DMS53 (cell line): ENCODE measurements around the gene CHP1.
"Not testable (repeated sequence)": the region's sequence is repeated elsewhere in the genome, so short reads cannot be mapped to it uniquely, and the experiment has no call there.

Experiments used
- DNase-seq: peaks from one replicate; lab custom pipeline; 2025; lab: John Stamatoyannopoulos, UW

CHP1 gene

DNA sequence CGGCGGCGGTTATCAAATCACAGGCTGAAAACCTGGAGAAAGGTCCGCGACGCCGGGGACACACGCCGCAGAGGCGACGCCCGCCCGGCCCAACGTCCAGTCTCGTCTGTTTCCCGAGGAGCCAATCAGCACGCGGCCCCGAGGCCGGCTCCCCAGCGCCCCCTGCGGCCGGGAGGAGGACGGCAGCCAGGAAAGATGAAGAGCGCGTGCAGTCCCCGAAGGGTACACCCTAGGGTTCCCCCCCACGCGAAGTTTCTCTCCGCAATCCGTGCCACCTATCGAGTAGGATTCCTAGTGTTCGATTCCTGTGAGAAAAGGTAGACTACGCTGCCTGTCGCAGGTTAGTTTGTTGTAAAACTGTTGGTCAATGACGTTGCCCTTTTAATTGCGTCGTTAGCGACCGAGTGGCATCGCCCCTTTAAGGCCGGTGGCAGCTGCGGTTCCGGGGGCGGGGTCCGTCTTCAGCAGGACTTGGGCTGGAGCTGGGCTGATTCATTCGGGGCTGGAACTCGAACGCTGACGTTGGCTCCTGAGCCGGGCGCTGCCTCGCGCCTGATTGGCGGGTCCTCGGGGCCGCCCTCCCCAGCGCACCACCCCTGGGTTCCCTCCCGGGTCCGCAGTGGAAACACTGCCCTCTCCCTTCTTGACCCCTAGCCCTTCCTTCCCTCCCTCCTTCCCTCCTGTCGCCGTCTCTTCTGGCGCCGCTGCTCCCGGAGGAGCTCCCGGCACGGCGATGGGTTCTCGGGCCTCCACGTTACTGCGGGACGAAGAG is at the start of gene CHP1, which contains the start of gene EXD1:
TSS of gene CHP1 (plus strand) at position 619 of the 772 bp plus-strand sequence. CDS start at position 734, 115 bp downstream.
TSS of gene EXD1 (minus strand) at position 108 of the 772 bp plus-strand sequence. CDS start 4,182 bp downstream, outside the sequence.
- peak; percentile 97 for DNase-seq

DNA sequence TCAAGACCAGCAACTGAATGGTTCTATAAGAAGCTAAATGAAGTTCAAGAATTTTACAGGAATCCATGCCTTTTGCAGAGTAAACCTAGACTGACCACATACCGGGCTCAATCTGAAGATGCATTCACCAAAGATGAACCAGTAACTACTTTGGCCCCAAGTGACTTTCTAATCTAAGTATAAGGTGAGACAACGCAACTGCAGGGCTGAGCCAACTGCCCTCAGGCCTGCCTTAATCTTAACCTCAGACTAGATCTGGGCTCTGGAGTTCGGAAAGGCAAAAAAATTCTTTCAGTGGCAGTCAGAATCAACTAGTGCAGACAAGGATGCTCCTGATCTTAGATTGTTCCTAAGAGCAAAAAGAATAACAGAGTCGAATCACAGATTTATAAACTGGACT is 48.8 kb upstream of the CHP1 start:
- no peak for DNase-seq

DNA sequence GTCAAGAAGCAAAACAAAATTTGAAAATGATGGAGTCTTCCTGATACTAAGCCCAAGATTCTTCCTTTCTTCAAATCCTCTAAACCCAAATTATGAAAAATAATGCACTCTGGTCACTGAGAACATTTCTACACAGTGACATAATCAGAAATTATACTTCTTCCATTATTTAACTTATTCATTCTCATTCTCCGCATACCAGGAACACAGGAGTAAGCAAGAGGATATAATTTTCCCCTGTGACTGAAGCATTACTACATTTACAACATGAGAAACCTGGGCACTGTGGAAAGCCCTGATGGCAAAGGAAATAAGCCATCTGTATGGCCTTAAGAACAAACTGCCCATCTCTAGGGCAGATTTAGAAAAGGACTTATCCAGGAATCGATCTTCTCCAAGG is 47.5 kb upstream of the CHP1 start:
- no peak for DNase-seq

DNA sequence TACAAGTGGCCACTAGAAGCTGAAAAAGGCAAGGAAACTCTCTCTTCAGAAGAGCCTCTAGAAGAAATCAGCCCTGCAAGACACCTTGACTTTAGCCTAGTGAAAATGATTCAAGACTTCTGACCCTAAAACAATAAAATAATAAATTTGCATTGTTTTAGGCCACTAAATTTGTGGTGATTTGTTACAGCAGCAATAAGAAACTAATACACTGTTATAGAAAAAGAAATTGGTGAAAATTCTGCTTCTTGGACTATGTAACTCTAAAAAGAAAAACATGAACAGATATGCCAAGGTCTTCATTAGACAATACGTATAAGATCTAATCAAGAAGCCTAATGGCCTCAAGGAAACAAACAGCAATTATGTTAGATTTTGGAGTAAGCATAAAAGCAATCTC is 36.6 kb upstream of the CHP1 start:
- no peak for DNase-seq

DNA sequence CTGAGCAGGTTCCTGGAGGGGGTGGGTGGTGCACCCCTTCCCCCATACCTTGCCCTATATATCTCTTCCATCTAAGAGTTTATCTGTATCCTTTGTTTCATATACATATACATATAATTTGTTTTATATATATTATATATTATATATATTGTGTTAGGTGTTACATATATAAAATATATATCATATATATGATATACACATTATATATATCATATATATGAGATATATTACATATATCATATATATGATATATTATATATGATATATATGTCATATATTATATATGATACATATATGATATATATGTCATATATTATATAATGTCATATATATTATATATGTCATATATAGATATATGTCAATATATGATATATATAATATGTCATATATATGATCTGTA is 31.6 kb upstream of the CHP1 start:
- DNase-seq = no peak

DNA sequence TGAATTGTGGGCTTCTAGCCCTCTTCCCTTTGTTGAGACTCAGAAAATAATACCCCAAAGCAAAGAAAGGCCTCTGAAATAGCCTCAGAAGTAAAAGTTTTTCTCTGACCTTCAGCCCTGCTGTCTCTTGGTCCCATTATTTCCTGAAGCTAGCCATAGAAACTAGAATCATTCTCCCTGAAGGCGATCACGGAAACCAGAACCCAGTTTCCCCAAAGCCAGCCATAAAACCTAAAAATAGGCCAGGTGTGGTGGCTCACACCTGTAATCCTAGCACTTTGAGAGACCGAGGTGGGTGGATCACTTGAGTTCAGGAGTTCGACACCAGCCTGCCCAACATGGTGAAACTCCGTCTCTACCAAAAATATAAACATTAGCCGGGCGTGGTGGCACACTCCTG is 27.7 kb upstream of the CHP1 start:
- no peak for DNase-seq

DNA sequence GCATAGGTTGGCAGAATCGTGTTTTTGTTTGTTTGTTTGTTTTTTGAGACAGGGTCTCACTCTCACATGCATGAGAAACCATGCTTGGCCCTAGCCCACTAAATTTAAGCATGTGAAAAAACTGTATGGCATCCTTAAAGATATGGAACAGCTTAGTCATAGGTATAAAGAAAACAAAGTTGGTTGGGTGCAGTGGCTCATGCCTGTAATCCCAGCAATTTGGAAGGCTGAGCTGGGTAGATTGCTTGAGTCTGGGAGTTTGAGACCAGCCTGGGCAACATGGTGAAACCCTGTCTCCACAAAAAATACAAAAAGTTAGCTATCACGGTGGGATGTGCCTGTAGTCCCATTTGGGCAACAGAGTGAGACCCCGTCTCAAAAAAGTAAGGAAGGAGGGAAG is 25.8 kb upstream of the CHP1 start:
- no peak for DNase-seq

DNA sequence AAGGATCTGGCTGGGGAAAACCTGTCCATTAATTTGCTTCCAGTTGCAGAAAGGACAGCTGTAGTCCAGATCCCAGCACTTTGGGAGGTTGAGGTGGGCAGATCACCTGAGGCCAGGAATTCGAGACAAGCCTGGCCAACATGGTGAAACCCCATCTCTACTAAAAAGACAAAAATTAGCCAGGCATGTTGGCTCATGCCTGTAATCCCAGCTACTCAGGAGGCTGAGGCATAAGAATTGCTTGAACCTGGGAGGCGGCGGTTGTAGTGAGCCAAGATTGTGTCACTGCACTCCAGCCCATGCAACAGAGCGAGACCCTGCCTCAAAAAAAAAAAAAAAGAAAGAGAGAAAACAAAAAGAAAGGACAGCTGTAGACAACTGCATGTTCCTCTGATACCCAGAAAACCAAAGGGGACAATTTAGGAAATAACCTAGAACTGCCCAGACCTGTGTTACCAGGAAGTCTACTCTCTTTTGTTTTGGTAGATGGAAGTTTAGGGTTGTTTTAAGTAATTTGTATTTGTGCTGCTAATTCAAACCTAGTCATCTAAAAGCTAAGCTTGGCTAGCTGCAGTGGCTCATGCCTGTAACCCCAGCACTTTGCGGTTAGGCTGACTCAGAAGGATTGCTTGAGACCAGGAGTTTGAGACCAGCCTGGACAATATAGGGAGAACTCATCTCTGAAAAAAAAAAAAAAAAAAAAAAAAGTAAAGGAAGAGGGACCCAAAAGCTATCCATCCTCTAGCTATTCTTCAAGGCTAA is 23.2 kb upstream of the CHP1 start:
- no peak for DNase-seq

DNA sequence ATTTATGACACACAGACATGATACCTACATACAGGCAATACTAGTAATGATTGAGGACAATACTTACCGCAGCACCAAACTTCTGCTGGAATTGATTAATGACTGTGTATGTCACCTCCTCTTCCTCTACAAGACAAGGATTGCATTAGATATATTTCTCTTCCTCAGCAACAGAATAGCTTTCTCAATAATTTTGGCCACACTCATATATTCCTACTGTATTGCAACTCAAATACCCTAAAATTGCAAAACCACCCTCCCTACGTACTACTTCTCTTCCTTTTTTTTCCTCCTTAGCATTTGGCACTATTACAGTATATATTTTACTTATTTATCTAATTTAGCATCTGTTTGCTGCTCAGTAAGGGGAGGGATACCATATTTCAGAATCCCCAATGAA is 15.4 kb upstream of the CHP1 start:
- no peak for DNase-seq

DNA sequence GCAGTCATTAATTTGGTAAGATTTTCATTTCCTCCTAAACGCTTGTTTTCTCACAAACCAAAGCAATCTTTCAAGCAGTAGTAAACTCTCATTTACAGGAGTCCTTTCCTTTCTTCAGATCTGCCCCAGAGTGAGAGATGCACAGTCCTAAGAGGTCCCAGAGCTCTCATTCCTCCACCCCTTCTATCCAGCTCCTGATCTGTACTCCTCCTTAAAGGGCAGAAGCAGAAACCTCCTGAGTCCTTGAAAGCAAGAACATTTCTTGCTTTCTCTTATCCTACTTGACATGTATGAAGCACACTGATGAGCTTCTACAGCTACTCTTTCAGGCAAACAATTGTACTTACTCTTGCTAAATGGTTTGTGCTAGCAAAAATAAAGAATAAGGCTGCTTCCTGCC is 12.2 kb upstream of the CHP1 start:
- DNase-seq = no peak

DNA sequence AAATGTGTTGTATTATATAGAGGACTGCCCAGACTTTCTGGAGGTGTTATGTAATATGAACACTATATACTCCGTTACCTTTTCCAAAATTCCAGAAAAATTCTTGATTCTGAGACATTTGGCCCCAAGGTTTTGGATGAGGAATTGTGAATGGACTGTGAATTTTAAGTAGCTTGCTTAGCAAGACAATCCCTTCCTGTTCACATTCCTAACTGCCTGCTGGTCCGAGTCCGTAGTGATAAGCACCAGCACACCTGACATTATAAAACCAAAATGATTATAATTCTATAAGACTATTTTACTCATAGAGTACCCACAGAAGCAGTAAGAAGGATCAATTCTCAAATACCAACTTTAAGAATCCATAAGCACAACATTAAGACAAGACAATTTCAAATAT is 11.7 kb upstream of the CHP1 start:
- no peak for DNase-seq

DNA sequence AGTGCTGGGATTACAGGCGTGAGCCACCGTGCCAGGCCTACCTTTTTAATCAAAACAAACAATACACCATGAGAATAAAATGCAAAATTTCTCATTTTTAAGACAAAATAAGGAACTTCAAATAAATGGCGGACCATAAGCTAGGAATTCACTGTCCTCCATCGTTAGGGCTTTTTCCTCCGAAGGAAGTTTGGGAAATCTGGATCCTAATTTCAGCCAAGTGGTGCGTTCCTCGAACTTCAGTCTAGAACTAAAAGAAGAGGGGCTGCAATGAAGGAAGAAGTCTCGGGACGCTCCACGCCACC is 771 bp upstream of the CHP1 start:
- DNase-seq = no peak

DNA sequence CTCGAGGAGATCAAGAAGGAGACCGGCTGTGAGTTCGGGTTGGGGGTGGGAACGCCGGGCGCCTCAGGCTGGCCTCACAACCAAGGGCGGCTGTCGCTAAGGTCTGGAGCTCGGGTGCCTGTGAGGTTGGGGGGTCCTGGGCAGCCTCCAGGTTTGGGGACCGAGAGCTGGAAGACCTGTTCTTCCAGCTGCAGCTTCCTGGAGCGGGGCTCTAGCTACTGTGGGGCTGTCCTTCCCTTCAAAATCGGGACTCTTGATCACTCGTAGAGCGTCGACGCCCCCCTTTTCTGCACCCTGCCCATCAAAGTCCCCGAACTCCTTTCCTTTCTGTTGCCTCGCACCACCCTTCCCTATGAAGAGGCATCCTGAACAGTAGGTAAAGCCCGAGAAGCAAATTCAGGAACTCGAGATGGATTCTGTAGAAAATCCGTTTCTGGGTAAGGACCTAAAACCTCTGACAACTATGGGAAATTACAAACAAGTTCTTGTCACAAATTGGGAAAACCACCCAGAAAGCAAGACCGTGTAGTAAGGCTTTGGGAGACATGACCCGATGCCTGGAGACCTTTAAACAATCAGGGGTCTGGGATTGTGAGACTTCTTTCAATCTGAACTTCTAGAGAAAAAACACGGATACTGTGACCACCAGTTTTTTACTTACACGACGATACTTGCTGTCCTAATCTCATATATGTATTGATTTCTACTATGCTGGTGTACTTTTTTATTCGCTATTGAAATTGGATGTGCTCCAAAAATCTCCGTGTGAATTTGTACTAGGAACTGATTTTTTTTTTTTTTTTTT is 556 bp downstream of the CHP1 start:
- no peak for DNase-seq

DNA sequence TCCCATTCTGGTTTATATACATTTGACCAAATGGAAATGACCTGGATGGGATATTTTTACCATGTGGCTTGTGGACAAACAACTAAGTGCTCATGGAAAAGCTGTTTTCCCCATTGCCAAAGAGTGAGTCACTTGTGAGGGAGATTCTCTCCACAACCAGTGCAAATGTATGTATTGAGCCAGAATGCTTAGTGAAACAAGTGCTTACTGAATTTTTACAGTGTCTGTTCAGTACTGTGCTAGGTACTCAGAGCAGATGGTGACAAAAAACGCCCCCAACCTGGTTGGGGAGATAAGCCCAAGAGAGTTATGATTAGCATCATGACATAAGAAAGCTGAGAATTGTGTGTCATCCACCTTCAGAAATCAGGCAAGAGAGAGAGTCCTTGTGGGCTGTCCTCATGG is 2.3 kb downstream of the CHP1 start:
- DNase-seq = no peak

DNA sequence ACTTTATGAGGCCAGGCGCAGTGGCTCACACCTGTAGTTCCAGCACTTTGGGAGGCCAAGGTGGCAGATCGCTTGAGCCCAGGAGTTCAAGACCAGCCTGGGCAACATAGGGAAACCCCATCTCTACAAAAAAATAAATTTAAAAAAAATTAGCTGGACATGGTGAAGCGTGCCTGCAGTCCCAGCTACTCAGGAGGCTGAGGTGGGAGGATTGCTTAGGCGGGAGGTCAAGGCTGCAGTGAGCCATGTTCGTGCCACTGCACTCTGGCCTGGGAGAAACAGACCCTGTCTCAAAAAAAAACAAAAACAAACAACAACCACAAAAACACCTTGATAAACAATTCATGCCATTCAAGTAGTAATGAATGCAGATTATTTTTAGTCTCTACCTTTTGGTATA is 4.2 kb downstream of the CHP1 start:
- not testable (repeated sequence) for DNase-seq

DNA sequence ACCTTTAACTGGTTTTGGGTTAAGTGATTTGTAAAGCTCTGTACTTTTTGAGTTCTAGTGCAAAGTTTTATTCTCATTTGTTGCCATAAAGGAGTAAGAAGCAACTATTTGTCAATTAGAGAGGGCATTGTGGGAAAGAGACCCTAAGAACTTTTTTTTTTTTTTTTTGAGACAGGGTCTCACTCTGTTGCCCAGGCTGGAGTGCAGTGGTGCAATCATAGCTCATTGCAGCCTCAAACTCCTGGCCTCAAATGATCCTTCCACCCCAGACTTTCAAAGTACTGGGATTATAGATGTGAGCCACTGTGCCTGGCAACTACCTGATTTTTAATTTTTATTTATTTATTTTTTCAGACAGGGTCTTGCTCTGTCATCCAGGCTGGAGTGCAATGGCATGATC is 4.9 kb downstream of the CHP1 start:
- no peak for DNase-seq

DNA sequence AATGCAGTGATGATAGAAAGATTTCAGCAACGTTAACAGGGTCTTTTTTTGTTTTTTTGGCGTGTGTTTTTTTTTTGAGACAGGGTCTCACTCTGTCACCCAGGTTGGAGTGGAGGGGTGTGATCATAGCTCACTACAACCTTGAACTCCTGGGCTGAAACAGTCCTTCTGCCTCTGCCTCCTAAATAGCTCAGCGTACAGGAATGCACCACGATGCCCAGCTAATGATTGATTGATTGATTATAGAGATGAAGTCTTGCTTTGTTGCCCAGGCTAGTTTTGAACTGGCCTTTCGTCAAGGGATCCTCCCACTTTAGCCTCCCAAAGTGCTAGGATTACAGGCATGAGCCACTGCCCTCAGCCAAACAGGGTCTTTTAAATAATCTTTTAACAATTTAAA is 7.0 kb downstream of the CHP1 start:
- no peak for DNase-seq

DNA sequence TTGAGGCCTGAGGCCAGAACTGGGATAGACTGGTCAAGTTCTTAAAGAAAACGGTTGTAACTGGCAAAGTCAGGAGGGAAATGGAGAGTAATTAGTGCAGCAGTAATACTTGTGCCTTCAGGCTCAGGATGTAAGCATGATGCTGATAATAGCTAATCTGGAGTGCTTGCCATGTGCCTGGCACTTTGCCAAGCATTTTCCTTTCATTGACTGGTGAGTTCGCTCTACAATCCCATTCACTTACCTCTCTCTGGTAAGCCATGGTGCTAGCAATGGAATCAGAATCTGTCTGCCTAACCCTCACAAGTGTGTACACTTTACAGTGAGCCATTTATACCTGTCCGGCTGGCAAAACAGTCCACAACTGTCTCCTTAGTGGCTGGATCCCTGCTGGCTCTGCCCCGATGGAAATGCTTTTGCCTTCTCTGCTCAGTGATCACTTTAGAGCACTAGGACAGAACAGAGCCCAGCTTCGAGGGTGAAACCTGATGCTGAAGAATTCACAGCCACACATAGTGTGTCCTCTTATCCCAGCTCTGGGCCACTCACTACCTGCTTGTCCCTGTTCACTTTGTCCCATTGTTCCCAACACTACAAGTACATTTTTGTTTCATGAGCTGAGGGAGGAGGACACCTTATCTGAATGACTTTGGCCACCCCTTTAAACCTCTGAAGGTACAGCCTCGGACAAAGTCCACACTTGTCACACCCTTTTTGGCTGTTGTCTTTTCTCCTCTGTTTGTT is 10.3 kb downstream of the CHP1 start:
- no peak for DNase-seq

DNA sequence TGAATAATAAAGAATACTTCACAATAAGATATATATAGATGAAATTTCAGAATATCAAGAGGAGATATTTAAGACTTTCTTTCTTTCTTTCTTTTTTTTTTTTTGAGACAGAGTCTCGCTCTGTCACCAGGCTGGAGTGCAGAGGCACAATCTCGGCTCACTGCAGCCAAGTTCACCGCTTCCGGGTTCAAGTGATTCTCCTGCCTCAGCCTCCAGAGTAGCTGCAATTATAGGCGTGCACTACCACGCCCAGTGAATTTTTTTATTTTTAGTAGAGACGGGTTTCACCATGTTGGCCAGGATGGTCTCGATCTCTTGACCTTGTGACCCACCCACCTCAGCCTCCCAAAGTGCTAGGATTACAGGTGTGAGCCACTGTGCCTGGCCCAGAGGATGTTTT is 19.7 kb downstream of the CHP1 start:
- DNase-seq = not testable (repeated sequence)

DNA sequence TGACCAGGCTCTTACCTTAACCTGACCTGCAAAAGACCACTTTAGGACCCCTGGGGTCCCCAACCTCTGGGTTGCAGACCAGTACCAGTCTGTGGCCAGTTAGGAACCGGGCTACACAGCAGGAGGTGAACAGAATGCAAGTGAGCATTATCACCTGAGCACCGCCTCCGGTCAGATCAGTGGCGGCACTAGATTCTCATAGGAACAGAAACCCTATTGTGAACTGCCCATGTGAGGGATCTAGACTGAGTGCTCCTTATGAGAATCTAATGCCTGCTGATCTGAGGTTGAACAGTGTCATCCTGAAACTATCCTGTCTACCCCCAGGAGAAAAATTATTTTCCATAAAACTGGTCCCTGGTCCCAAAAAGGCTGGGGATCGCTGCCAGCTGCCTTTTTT is 20.3 kb downstream of the CHP1 start:
- DNase-seq = no peak

DNA sequence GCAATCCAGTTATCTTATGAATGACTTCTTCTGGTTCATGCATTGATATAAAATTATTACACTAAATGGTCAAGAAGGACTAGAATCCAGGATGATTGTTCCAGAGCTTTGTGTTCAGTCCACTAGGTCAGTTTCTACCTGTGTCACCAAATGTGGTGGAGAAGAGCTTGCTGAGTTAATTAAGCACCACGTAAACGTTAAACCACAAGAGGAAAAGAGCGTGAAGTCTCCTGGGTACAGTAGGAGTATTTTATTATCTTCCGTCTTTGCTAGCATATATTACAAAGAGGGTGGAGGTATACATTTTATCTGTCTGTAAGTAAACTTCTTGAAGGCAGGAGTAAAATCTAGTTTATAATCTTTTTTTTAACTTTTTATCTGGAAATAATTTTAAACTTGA is 23.5 kb downstream of the CHP1 start:
- no peak for DNase-seq

DNA sequence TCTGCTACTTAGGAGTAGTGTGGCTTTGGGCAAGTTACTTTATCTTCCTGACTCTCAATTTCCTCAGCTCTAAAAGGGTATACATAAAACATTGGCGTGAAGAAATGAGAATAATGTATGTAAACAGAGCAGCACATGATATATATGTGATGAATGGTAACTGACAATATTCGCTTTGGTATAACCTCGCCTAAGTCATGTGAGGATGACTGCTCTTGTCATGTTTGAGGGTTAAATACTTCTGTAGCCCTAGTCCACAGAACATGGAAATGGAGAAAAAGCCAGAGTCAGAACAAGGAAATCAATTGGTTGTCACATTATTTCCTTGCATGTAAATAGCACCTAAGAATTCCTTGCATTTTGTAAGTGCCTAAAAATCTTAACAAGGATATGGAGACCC is 25.0 kb downstream of the CHP1 start:
- DNase-seq = no peak
